Activated naive CD8-positive, alpha-beta T cell treated with anti-CD3 and anti-CD28 coated beads, Interleukin-2, amount 10 ng/mL, durations not matched to agents 7 days and 5 days (primary cell): ENCODE results near the gene APPL1. TPM values are rescaled to one million over a fixed set of nuclear protein-coding genes. Genes with fewer than 3 reads are reported as not detected.

Source experiments
- ATAC-seq: fragments of 150-1000 bp; cut with Tn5 transposase; one replicate; pipeline ENCODE4 v1.10.0; 2021; ENCODE audit warnings: low read depth, moderate library complexity
- POLR2A ChIA-PET: fragments of 350-600 bp; sonication (Branson Sonifier 250); formaldehyde crosslinking; loops from one replicate; lab custom pipeline; 2021; ENCODE audit warnings: antibody characterized with exemption; lab: Charles Lee
- DNase-seq: peaks from one replicate; pipeline ENCODE4 v3.0.0; 2021
- H3K27ac Mint-ChIP-seq: one replicate; pipeline ENCODE4 v1.8.0; 2022; ENCODE audit warnings: mild to moderate bottlenecking, mixed read lengths
- H3K27me3 Mint-ChIP-seq: one replicate; pipeline ENCODE4 v1.8.0; 2022; ENCODE audit warnings: mild to moderate bottlenecking, moderate library complexity, mixed read lengths
- H3K36me3 Mint-ChIP-seq: one replicate; pipeline ENCODE4 v1.8.0; 2021; ENCODE audit warnings: mild to moderate bottlenecking, mixed read lengths
- H3K4me1 Mint-ChIP-seq: one replicate; pipeline ENCODE4 v1.8.0; 2021; ENCODE audit warnings: mixed read lengths
- H3K4me3 Mint-ChIP-seq: one replicate; pipeline ENCODE4 v1.8.0; 2022; ENCODE audit warnings: mild to moderate bottlenecking, moderate library complexity, mixed read lengths
- H3K9me3 Mint-ChIP-seq: one replicate; pipeline ENCODE4 v1.8.0; 2021; ENCODE audit warnings: mixed read lengths
- total RNA-seq, 2 experiments: library from RNA; stranded (reverse); gene quantifications; one replicate each; pipeline ENCODE4 v1.2.3, GENCODE V29; 2021

Gene APPL1
- total RNA-seq, result 10 to 100 TPM; 32.8 to 34.9 TPM

DNA sequence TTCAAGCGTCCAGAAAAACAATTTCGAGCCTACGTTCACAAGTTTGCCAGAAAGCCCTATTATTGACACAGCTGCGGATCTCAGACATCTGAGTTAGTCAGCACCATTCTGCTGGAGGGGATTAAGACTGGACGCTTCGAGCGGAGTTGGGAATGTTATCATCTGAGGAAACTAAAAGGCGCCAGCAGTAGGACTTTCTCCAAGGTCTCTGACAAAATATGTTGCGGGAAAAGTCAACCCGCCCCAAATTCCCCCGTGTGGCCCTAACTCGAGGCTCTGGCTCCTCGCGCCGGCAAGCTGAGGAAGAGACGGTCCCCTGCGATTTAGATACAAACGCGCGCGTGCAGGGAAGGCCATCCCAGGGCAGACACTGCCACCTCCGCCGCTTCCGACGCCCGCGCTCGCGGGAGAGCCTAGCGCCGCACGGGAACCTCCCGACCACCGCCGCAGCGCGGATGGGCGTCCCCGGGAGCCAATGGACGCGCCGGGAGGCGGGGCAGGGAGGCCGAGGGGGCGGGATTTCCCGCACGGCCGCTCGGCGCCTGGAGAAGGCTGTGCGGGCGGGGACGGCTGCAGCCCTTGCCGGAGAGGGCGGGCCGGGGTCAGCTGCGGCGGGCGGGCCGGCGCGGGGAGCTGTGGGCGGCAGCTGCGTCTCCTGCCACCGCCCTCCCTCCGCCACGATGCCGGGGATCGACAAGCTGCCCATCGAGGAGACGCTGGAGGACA lies at the start of gene APPL1:
Gene APPL1, plus strand, starts transcription at position 526 of the 726 bp plus-strand sequence. Its CDS starts 155 bp downstream, at position 681.
- H3K27ac Mint-ChIP-seq, result peak within 1 kb of the TSS; percentile 75
- DNase-seq (peak; percentile 96), ATAC-seq (peak; percentile 96)
- H3K27me3 Mint-ChIP-seq, result no peaks in the 10 kb centered on the region
- no peaks in the 10 kb centered on the region for H3K9me3 Mint-ChIP-seq
- POLR2A ChIA-PET, result interaction anchor here (0.5 to 2.3 kb wide), 5 partner anchors 69 to 634 kb away, joined by 3 to 13 read pairs (median 4); partner anchors contain the start of genes ARF4 and PDE12
- no peaks in the 10 kb centered on the region for H3K36me3 Mint-ChIP-seq
- peak within 1 kb of the TSS; percentile 85 for H3K4me3 Mint-ChIP-seq
- H3K4me1 Mint-ChIP-seq, result peaks cover 26% of the 10 kb centered on the region

DNA sequence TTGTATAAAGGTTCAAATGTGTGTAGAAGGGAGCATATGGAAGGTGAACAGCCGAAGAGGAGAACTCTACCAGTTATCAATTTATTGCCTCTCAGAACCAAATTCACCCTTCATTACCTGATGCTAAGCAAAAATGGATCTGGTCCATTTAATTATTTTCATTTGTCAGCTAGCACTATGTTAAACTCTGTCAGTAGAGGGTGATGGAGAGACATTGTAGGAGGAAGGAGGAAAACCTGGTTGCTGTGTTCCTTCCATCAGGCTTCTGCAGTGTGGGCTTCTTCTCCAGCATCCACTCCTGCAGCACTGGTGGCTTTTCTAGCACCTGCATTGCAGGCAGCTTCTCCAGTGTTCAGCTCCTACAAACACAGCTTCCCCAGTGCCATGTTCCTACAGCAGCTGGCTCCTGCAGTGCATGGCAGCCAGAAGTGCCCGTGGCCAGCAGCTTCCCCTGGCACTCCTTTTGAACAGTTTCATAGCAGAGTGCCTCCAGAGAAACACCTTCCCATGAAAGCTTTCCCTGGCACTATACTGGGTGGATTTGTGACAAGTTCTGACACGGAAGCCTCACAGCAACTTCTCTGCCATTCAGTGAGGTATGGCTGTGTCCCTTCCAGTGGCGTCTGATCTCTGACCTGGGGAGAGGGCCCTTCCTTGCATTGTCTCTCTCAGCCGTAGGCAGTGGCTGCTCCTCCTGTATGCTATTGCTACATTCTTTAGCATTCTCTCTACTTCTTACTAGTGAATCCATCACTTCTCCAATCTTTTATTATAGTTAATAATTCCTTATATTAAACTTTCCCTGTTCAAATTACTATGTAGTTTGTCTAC lies 47.7 kb upstream of the APPL1 start:
- H3K4me1 Mint-ChIP-seq, result no peaks in the 10 kb centered on the region
- no peak overlapping the region for H3K27ac Mint-ChIP-seq
- H3K27me3 Mint-ChIP-seq, result peaks cover 10% of the 10 kb centered on the region
- POLR2A ChIA-PET, result no interaction called here
- DNase-seq (no peak), ATAC-seq (no peak)
- no peak overlapping the region for H3K4me3 Mint-ChIP-seq
- no peaks in the 10 kb centered on the region for H3K36me3 Mint-ChIP-seq
- H3K9me3 Mint-ChIP-seq, result no peaks in the 10 kb centered on the region

DNA sequence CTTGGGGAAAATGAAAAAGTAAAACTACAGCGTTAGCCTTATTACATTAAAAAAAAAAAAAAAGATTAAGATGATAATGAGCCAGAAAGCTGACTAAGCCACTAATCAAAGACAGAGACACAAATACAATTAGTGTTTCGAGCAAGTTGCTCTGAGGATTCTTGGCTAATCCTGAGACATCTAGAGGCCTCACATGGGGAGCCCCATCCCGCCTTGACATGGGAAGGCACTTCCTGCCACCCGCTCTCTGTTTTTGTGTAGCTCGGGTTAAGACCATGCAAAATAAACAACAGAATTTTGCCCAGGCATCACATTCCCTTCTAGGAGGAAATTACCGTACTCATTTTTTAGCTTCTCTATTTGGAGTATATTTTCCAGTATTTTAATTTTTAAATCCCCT lies 43.0 kb upstream of the APPL1 start:
- POLR2A ChIA-PET, result no interaction called here
- H3K4me1 Mint-ChIP-seq, result no peaks in the 10 kb centered on the region
- peaks cover 7% of the 10 kb centered on the region for H3K27me3 Mint-ChIP-seq
- DNase-seq (no peak), ATAC-seq (no peak)
- H3K27ac Mint-ChIP-seq, result no peak overlapping the region
- no peaks in the 10 kb centered on the region for H3K36me3 Mint-ChIP-seq
- H3K9me3 Mint-ChIP-seq, result no peaks in the 10 kb centered on the region
- no peak overlapping the region for H3K4me3 Mint-ChIP-seq

- Mint-ChIP-seq H3K4me1 (no peaks in the 10 kb centered on the region), H3K4me3 (no peak overlapping the region), H3K27me3 (peaks cover 37% of the 10 kb centered on the region), H3K9me3 (no peaks in the 10 kb centered on the region), H3K36me3 (no peaks in the 10 kb centered on the region), H3K27ac (no peak overlapping the region)
- POLR2A ChIA-PET, result no interaction called here
- ATAC-seq, result no peak
- DNase-seq, result no peak
Measured at GRCh38 chr3:57192028-57192427, 35.5 kb upstream of the APPL1 start.

- Mint-ChIP-seq H3K27ac (no peak overlapping the region), H3K4me3 (no peak overlapping the region), H3K4me1 (no peaks in the 10 kb centered on the region), H3K36me3 (no peaks in the 10 kb centered on the region), H3K27me3 (peaks cover 33% of the 10 kb centered on the region), H3K9me3 (no peaks in the 10 kb centered on the region)
- DNase-seq (no peak), ATAC-seq (no peak)
- POLR2A ChIA-PET, result no interaction called here
Measured at GRCh38 chr3:57194641-57195040, 32.9 kb upstream of the APPL1 start.

- Mint-ChIP-seq H3K4me3 (no peak within 1 kb of the TSS), H3K4me1 (no peaks in the 10 kb centered on the region), H3K9me3 (no peaks in the 10 kb centered on the region), H3K36me3 (no peaks in the 10 kb centered on the region), H3K27me3 (peaks cover 12% of the 10 kb centered on the region), H3K27ac (no peak within 1 kb of the TSS)
- DNase-seq (no peak), ATAC-seq (no peak)
- POLR2A ChIA-PET, result no interaction called here
Measured at GRCh38 chr3:57199895-57200297, 27.6 kb upstream of the APPL1 start, which contains the start of gene HESX1. TSS of gene HESX1 (minus strand) at chr3:57199978. CDS start at chr3:57199918, 60 bp downstream.

- DNase-seq (no peak), ATAC-seq (no peak)
- POLR2A ChIA-PET, result no interaction called here
- no peaks in the 10 kb centered on the region for H3K36me3 Mint-ChIP-seq
- no peaks in the 10 kb centered on the region for H3K27me3 Mint-ChIP-seq
- no peaks in the 10 kb centered on the region for H3K4me1 Mint-ChIP-seq
- H3K27ac Mint-ChIP-seq, result no peak overlapping the region
- no peak overlapping the region for H3K4me3 Mint-ChIP-seq
- no peaks in the 10 kb centered on the region for H3K9me3 Mint-ChIP-seq
Measured at GRCh38 chr3:57206423-57206822, 21.1 kb upstream of the APPL1 start.

DNA sequence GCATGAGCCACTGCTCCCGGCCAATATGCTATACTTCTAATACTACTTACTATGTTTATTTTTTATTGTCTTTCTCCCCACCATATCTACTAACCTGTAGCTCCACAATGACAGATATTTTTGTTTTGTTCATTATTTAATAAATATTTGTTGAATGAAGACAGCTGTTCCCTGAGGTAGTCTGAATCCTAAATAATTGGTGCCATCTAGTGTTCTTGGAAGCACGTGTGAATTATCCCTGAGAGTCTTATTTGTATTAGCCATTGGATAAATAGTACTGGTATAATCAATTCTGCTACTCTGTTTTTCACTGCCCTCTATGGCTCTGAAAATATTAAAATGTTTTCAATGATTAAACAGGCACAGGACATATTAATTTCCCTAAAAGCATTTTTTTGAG lies 5.6 kb upstream of the APPL1 start:
- Mint-ChIP-seq H3K4me3 (no peak overlapping the region), H3K4me1 (peaks cover 6% of the 10 kb centered on the region), H3K36me3 (no peaks in the 10 kb centered on the region), H3K9me3 (no peaks in the 10 kb centered on the region), H3K27me3 (peaks cover 5% of the 10 kb centered on the region), H3K27ac (no peak overlapping the region)
- DNase-seq, result no peak
- POLR2A ChIA-PET, result no interaction called here
- ATAC-seq, result no peak

DNA sequence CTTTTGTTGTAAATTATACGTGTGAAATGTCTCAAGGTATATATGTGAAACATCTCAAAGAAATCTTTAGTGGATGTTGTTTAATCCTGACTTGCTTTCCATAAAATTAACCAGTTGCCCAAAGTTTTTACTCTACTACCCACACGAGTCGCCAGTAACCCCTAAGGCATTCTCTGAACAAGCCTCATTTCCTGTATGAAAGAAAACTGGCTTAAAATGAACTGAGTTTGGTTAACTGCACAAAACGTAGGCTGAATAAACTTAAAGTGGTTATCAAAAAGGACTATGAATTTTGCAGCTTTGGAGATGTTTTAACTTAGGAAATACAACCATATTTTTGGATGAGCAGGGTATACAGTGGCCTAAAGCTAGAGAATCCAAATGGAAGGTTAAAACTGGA lies 2.7 kb upstream of the APPL1 start:
- Mint-ChIP-seq H3K36me3 (no peaks in the 10 kb centered on the region), H3K27ac (no peak overlapping the region), H3K4me1 (peaks cover 21% of the 10 kb centered on the region), H3K9me3 (no peaks in the 10 kb centered on the region), H3K27me3 (peaks cover 5% of the 10 kb centered on the region), H3K4me3 (no peak overlapping the region)
- ATAC-seq (no peak), DNase-seq (no peak)
- POLR2A ChIA-PET, result interaction anchor here (1.1 kb wide), 1 partner anchor 329 kb away, joined by 3 read pairs; no protein-coding TSS in a partner anchor

DNA sequence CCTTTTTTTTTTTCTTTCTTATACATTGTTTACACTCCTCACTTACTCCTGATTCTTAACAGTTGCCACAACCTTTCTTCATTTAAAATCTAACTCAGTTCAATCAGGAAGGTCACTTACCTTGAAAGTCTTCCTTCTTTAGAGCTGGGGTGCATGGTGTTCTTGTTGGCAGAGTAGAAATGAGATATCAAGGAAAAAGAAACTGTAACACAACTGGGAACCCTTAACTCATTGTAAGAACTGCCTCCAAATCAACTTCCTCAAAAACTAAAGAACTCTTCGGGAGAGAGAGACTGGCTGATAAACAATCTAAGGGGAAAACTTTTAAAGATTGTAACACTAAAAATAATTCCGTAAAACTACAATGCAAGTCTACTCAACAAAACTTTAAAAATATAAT lies 1.4 kb upstream of the APPL1 start:
- no peak for ATAC-seq
- no peak for DNase-seq
- H3K27ac Mint-ChIP-seq, result no peak overlapping the region
- H3K36me3 Mint-ChIP-seq, result no peaks in the 10 kb centered on the region
- peaks cover 26% of the 10 kb centered on the region for H3K4me1 Mint-ChIP-seq
- no peaks in the 10 kb centered on the region for H3K9me3 Mint-ChIP-seq
- no peak overlapping the region for H3K4me3 Mint-ChIP-seq
- POLR2A ChIA-PET, result interaction anchor here (0.5 to 0.6 kb wide), 2 partner anchors 549 to 587 kb away, joined by 3 to 4 read pairs; no protein-coding TSS in a partner anchor
- no peaks in the 10 kb centered on the region for H3K27me3 Mint-ChIP-seq

DNA sequence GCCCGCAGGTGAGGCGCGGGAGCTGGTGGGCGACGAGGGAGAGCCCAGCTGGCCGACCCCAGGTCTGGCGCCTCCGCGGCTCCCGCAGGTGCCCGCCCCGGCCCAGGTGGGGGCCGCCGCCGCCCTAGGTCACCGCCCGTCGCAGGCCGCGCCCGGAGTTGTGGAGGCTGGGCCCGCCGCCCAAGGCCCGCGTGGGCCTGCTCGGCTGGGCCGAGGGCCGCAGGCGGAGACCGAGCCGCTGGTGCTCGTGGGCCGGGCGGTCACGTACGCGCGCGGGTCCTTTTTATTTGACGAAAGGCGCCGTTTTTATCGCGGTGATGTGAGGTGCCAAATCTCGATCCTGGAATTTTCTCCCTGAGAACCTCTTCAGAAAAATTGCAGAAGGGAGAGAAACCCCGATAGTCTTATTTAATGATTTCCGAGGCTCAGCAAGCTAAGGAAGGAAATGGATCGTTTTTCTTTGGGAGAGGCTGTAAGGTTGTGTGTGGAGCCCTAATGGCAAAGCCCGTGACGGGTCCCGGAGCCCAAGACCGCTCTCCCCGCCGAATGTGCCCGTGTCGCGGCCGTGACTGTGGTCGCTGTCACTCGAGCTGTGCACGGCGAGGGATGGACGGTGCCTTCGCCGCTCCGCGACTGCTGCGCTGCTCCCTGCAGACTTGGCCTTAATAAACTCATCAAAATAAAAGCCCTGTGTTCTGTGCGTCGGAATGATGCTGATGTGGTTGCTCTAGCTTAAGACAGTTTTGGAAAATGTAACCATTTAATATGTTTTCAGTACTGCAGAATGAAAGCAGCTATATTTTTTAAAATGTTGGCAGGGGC lies 612 bp downstream of the APPL1 start:
- H3K4me3 Mint-ChIP-seq, result peak overlapping the region; percentile 85
- POLR2A ChIA-PET, result interaction anchor here (0.5 to 2.3 kb wide), 5 partner anchors 70 to 635 kb away, joined by 3 to 13 read pairs (median 4); partner anchors contain the start of genes ARF4 and PDE12
- H3K27me3 Mint-ChIP-seq, result no peaks in the 10 kb centered on the region
- ATAC-seq (peak; percentile 42), DNase-seq (peak; percentile 64)
- no peaks in the 10 kb centered on the region for H3K9me3 Mint-ChIP-seq
- peaks cover 26% of the 10 kb centered on the region for H3K4me1 Mint-ChIP-seq
- H3K27ac Mint-ChIP-seq, result peak overlapping the region; percentile 75
- H3K36me3 Mint-ChIP-seq, result no peaks in the 10 kb centered on the region

DNA sequence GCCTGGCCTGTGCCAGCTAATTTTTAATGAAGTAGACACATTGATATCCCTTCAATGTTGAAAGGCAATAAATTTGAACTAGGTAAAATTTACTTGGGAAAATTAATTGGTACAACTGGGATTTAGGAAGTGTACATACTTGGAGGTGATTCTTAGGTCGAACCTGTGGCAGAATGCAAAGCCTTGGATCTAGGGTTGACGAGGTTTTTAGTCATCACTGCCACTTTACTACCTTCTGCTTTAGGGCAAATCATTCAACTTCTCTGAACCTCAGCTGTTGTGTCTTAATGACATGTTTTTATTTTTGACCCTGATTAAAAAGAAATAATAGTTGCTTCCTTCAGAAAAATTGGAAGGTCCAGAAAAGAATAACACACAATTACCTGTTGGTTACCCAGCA lies 2.5 kb downstream of the APPL1 start:
- DNase-seq, result no peak
- Mint-ChIP-seq H3K4me3 (no peak overlapping the region), H3K27me3 (no peaks in the 10 kb centered on the region), H3K36me3 (no peaks in the 10 kb centered on the region), H3K27ac (no peak overlapping the region), H3K9me3 (no peaks in the 10 kb centered on the region), H3K4me1 (peaks cover 23% of the 10 kb centered on the region)
- POLR2A ChIA-PET, result interaction anchor here (0.6 kb wide), 1 partner anchor 557 kb away, joined by 8 read pairs; no protein-coding TSS in a partner anchor
- ATAC-seq, result no peak

- Mint-ChIP-seq H3K27me3 (no peaks in the 10 kb centered on the region), H3K36me3 (peaks cover 13% of the 10 kb centered on the region), H3K4me3 (no peak overlapping the region), H3K27ac (no peak overlapping the region), H3K9me3 (no peaks in the 10 kb centered on the region), H3K4me1 (peaks cover 11% of the 10 kb centered on the region)
- DNase-seq (no peak), ATAC-seq (no peak)
- POLR2A ChIA-PET, result no interaction called here
Measured at GRCh38 chr3:57233799-57234198, 6.3 kb downstream of the APPL1 start.
